GM10266 (cell line): ENCODE results near the gene MAN1B1.
A peak's percentile ranks its signal among the peaks of the same experiment; 100 is the strongest.
"Not testable (repeated sequence)": the region's sequence is repeated elsewhere in the genome, so short reads cannot be mapped to it uniquely, and the experiment has no call there.

Source experiments
- DNase-seq: peaks from one replicate; pipeline ENCODE4 v3.0.0; 2012; ENCODE audit errors: extremely low spot score
- TF ChIP-seq, protein P1 (sequence below): IDR thresholded peaks from 2 replicates; pipeline ENCODE4 v1.5.1; 2012; ENCODE audit warnings: mild to moderate bottlenecking, low read depth; ENCODE audit not compliant: control insufficient read depth, insufficient read depth; ENCODE audit errors: missing control alignments

MAN1B1 gene

GRCh38 chr9:137062384-137062783 is 24.4 kb upstream of the MAN1B1 start:
- TF ChIP-seq, protein P1, sequence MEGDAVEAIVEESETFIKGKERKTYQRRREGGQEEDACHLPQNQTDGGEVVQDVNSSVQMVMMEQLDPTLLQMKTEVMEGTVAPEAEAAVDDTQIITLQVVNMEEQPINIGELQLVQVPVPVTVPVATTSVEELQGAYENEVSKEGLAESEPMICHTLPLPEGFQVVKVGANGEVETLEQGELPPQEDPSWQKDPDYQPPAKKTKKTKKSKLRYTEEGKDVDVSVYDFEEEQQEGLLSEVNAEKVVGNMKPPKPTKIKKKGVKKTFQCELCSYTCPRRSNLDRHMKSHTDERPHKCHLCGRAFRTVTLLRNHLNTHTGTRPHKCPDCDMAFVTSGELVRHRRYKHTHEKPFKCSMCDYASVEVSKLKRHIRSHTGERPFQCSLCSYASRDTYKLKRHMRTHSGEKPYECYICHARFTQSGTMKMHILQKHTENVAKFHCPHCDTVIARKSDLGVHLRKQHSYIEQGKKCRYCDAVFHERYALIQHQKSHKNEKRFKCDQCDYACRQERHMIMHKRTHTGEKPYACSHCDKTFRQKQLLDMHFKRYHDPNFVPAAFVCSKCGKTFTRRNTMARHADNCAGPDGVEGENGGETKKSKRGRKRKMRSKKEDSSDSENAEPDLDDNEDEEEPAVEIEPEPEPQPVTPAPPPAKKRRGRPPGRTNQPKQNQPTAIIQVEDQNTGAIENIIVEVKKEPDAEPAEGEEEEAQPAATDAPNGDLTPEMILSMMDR = no peak
- no peak for DNase-seq

DNA sequence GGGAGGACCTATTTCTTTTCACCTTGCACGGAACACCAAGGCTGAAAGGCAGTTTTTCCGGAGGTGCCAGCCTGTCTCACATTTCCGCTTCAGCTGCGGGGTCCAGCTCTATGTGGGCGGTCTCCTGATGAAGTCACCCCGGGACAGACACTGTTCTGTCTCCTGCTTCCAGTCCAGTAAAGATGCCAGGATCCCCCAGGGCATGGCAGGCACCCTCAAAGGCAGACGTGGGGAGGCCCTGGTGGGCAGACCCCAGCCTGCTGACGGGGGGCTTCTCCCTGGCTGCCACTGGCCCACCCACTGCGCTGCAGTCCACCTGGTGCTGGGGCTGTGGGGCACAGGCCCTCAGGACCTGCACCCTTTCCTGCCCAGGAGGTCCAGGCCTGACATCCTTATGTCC is 24.0 kb upstream of the MAN1B1 start:
- DNase-seq = not testable (repeated sequence)

- no peak for DNase-seq
- TF ChIP-seq, protein P1 = no peak
Measured at GRCh38 chr9:137063311-137064026, 23.3 kb upstream of the MAN1B1 start.

DNA sequence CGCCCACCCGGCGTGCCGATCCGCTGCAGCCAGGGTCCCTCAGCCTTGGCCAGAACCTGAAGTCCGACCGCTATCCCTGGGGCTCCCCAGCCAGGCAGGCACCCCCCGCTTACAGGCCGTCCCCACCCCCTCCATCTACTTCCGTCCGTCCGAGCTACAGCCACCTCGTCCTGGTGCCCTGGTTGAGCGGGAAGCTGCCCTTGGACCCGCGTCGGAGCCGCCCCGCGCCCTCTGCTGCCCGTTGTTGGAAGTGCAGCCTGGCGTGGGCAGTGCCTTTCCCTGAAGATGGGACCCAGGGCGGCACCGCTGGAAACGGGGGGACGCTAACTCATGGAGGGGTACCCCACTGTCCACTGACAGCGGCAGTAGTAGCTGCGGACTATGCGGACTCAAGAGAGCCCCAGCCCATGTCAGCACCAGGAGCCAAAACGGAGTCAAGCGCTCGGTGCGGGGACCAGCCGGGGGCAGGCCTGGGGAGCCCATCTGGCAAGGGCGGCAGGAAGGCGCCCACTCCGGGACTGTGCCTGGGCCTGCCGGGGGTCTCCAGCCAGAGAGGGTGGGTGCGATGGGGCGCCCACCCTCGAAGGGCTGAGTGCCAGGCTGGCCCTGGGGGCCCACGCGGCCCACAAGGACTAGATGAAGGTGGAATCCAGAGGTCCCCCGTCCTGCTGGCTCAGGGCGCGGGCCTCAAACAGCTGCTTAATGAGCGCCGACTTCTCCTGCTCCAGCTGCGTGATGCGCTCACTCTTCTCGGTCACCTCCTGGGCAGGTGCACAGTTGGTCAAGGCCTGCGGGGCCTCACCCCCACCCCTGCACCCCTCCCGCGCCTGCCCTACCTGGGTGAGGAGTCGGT is 22.5 kb upstream of the MAN1B1 start:
- DNase-seq = peak; percentile 71
- TF ChIP-seq, protein P1 = peak; percentile 96

DNA sequence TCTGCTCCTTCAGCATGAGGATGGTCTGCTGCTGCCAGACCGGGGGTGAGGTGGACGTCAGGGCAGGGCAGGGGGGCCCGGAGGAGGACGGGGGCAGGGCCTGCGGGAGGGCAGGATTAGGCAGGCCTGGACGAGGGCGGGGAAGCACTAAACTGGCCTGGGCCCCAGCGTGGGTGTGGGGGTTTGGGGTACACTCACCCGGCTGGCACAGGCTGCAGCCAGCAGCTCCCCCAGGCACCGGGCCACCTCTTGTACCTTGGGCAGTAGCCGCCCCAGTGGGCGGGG is 22.0 kb upstream of the MAN1B1 start:
- no peak for DNase-seq
- TF ChIP-seq, protein P1 = no peak

GRCh38 chr9:137065336-137065967 is 21.3 kb upstream of the MAN1B1 start:
- TF ChIP-seq, protein P1 = no peak
- DNase-seq = no peak

GRCh38 chr9:137066096-137066861 is 20.5 kb upstream of the MAN1B1 start:
- no peak for DNase-seq
- TF ChIP-seq, protein P1 = no peak
